Kidney epithelial cell (primary cell): ENCODE data around the gene KCTD5. TPM values are rescaled to one million over a fixed set of nuclear protein-coding genes. Genes with fewer than 3 reads are reported as not detected.
"Not testable (repeated sequence)": the region's sequence is repeated elsewhere in the genome, so short reads cannot be mapped to it uniquely, and the experiment has no call there.

ENCODE experiments used
- DNase-seq: peaks from one replicate; pipeline ENCODE4 v3.0.0-alpha.2; 2010; ENCODE audit warnings: low read depth
- H3K27me3 ChIP-seq: 2 replicates; pipeline ENCODE4 v1.6.0; 2011; ENCODE audit warnings: low read length; ENCODE audit not compliant: control insufficient read depth, insufficient read depth
- H3K36me3 ChIP-seq: 2 replicates; pipeline ENCODE4 v1.5.1; 2011; ENCODE audit warnings: low read length; ENCODE audit not compliant: control insufficient read depth, insufficient read depth
- H3K4me3 ChIP-seq: 2 replicates; pipeline ENCODE4 v1.5.1; 2011; ENCODE audit warnings: low read depth, mild to moderate bottlenecking, control low read depth, low read length
- total RNA-seq: library from RNA; depleted of rRNA; stranded (reverse); fragments of >200 nt; gene quantifications from 2 replicates; pipeline ENCODE4 v1.2.3, GENCODE V29; 2015
- TF ChIP-seq, protein P1 (sequence below): IDR thresholded peaks from 2 replicates; pipeline ENCODE4 v1.5.1; 2011; ENCODE audit warnings: mild to moderate bottlenecking, moderate library complexity, low read length, control low read depth, inconsistent platforms; ENCODE audit not compliant: insufficient read depth, poor library complexity, severe bottlenecking

KCTD5 gene
- total RNA-seq, 1 donor from 2014 or later, result 47.4 TPM

GRCh38 chr16:2691491-2692248, 9.3 kb downstream of the KCTD5 start:
- Histone ChIP-seq H3K27me3 (no peaks in the 10 kb centered on the region), H3K36me3 (no peaks in the 10 kb centered on the region), H3K4me3 (no peak overlapping the region)
- no peak for DNase-seq
- TF ChIP-seq, protein P1, sequence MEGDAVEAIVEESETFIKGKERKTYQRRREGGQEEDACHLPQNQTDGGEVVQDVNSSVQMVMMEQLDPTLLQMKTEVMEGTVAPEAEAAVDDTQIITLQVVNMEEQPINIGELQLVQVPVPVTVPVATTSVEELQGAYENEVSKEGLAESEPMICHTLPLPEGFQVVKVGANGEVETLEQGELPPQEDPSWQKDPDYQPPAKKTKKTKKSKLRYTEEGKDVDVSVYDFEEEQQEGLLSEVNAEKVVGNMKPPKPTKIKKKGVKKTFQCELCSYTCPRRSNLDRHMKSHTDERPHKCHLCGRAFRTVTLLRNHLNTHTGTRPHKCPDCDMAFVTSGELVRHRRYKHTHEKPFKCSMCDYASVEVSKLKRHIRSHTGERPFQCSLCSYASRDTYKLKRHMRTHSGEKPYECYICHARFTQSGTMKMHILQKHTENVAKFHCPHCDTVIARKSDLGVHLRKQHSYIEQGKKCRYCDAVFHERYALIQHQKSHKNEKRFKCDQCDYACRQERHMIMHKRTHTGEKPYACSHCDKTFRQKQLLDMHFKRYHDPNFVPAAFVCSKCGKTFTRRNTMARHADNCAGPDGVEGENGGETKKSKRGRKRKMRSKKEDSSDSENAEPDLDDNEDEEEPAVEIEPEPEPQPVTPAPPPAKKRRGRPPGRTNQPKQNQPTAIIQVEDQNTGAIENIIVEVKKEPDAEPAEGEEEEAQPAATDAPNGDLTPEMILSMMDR, result no peak

GRCh38 chr16:2692251-2692947, 10.1 kb downstream of the KCTD5 start:
- Histone ChIP-seq H3K4me3 (no peak overlapping the region), H3K27me3 (no peaks in the 10 kb centered on the region), H3K36me3 (no peaks in the 10 kb centered on the region)
- TF ChIP-seq, protein P1, result no peak
- DNase-seq, result no peak

GRCh38 chr16:2692948-2693651, 10.8 kb downstream of the KCTD5 start:
- peak; percentile 59 for DNase-seq
- TF ChIP-seq, protein P1, result no peak
- H3K4me3 ChIP-seq, result no peak overlapping the region
- no peaks in the 10 kb centered on the region for H3K36me3 ChIP-seq
- H3K27me3 ChIP-seq, result no peaks in the 10 kb centered on the region

- not testable (repeated sequence) for H3K36me3 ChIP-seq, DNase-seq, H3K4me3 ChIP-seq, H3K27me3 ChIP-seq
These were observed 14.4 kb downstream of the KCTD5 start for GRCh38 chr16:2696601-2697250.

- H3K27me3 ChIP-seq, result no peaks in the 10 kb centered on the region
- DNase-seq, result no peak
- H3K36me3 ChIP-seq, result peaks cover 2% of the 10 kb centered on the region
- TF ChIP-seq, protein P1, result no peak
- no peak overlapping the region for H3K4me3 ChIP-seq
These were observed 15.2 kb downstream of the KCTD5 start for GRCh38 chr16:2697401-2697948.
